Measurements from ENCODE around the gene MAP2K7.
"Not testable (repeated sequence)": the region's sequence is repeated elsewhere in the genome, so short reads cannot be mapped to it uniquely, and the experiment has no call there.

Gene MAP2K7

DNA sequence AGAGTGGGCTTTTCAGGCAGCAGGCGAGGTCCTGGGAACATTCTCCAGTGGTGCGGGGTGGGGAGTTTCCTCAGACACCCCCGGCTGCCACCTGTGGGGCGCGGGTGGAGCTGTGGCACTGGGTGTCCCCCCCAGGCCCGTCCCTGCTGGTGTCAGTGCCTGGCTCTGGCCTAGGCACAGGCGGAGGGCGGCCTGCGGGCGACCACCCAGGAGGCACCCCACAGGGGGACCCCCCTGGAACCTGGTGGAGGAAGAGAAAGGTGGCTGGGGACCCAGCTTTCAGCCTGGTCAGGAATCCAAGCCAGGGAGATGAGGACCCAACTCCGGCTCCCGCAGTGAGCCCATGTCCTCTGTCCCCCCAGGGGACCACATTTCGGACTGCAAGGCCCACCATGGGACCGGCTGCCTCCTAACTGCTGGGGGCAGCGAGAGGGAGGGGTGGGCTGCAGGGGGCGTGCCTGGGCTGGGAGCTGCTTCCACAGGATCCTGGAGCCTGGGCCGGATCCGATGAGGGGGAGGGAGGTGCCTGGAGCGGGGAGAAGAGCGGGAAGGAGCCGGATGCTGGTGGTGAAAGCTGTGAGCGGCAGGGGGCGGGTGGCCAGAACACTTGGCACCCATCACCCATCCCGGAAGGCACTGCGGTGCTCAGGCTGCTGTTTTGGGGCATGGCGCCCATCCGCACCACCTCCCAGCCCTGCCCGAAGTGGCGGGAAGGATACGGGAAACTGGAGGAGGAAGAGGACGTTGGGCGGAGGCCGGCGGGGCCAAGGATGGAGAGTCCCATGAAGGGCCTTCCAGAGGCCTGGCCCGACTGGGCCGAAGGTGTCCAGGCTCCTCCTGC is 27.8 kb downstream of the MAP2K7 start:
- DNase-seq (ENCODE audit: low read depth in 2 of 2), result no peak

DNA sequence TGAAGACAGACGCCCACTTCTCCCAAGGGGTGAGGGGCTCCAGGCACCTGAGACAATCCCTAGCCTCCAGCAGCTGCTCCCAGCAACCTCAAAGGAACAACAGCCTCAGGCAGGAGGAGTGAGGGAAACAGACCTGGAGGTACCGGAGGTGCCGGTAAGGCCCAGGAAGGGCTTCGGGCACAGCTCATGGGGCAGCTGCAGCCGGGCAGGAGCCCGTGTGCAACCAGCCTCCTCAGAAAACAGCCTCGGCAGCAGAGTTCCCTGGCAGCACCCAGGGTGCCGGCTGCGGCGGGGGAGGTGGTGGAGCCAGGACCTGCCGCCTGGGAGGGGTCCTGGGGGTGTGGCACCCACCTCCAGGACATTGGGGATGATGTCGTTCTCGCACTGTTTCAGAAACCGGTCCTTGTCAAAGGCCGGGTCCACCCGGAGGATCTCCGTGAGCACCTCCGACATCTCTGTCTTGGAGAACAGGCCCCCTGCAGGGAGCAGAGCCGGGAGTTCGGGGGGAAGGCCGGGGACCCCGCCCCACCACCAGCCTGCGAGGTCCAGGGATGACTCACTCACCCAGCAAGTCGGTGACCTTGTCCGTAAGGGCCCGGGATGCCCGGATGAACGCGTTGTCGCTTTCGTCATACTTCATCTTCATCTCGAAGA is 28.7 kb downstream of the MAP2K7 start:
- no peak for DNase-seq (ENCODE audit: low read depth in 2 of 2)

DNA sequence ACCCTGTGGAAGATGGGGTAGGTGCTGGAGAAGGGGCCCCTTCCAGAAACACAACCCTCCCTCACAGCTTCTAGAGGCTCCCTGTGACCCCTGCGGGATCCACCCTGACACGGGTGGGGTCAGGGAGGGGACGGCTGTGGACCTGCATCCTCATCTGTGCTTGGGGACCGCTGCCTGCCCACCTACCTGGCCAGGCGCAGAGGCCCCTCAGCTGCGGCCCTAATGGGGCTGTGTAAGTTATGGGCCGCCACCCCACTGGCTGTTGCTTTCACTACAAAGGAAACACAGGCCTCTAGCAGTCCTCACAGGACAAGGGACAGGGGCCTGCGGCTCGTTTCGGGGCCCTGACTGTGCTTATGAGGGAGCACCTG is 29.2 kb downstream of the MAP2K7 start:
- DNase-seq (ENCODE audit: low read depth in 2 of 2), result no peak

DNA sequence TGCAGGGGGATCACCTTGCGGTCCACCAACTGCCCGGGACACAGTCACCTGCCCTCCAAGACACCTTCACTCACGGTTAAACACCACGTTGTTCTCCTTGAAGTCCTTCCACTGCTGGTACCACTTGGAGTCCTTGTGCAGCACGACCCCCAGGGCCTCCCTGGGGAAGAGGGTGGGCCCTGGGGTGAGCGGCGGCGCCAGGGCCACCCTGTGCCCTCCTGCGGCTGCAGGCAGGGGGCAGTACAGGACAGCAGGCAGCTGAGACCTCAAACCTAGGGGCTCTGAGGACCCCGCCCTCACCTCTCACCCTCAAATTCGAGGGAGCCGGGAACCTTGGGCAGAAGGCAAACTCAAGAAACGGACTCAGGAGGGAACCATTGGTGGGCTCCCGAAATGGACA is 29.7 kb downstream of the MAP2K7 start:
- DNase-seq (ENCODE audit: low read depth in 2 of 2), result no peak

DNA sequence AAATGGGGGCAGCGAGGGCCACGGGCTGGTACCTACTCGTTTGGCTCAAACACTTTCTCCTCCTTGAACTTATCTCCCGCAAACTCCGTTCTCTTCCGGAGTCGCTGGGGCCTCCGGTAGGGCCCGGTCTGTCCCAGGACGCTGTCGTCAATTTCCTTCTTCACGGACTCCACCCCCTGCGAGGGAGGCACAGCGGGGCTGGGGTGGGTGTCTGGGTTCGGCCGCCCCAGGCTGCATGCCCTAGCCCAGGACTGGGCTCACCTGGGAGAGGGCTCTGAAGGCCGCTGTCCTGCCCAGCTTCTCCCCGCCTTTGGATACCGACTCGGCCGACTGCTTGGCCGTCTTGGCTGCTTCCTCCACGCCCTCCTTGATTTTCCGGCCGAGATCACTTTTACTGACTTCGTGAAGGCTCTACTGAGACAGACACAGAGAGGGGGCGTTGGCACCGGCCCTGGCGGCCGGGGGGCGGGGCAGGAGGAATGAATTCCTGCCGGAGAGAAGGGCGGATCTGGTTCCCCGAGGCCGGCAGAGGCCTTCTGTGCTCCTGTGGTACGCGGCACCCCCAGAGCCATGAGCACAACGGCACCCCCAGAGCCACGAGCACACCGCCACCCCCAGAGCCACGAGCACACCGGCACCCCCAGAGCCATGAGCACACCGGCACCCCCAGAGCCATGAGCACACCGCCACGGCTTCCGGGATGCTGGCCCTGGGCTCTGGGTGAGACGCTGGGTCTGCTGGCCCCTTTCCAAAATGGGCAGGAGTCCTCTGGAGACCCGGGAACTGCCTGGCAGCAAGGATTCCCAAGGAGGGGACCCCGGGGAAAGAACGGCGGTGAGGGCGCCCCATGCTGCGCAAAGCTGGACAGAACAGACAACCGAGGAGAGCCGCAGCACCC is 30.4 kb downstream of the MAP2K7 start:
- DNase-seq (ENCODE audit: low read depth in 2 of 2), result no peak

DNA sequence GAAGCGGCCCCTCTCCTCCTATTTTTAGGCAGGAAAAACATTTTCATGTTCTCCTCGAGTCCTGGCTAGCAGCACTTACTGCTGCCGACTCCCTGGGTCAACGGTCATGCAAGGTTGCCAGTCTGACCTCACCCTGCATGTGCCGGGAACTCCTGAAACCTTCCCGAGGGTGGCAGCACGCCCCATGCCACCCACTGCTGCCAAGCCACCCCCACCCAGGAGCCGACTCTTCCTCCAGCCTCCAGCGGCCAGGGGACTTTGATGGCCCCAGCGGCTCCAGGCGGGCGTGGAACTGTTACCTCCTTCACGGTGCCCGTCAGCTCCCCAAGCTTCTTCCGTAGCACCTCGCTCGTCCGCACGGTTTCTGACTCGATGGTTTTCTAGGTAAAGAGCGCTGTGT is 31.1 kb downstream of the MAP2K7 start:
- DNase-seq (ENCODE audit: low read depth in 2 of 2), result no peak

DNA sequence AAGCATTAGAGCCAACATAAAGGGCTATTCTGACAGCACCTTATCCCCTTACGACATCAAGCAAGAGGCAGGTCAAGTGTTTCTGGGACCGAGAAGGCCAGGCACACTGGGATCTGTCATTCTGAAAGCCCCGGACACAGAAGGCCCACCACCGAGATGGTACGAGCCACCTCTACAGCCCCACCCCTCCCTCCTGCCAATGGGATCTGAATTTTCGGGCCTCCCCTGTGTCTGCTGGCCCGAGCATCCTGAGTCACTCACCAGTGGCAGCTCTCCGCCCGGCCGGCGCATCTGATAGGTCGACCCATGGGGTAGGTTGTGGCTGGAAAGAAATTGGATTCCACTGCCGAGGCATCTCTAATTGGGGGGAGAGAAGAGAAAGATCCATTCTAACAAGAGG is 37.2 kb downstream of the MAP2K7 start:
- no peak for DNase-seq (ENCODE audit: low read depth in 2 of 2)

DNA sequence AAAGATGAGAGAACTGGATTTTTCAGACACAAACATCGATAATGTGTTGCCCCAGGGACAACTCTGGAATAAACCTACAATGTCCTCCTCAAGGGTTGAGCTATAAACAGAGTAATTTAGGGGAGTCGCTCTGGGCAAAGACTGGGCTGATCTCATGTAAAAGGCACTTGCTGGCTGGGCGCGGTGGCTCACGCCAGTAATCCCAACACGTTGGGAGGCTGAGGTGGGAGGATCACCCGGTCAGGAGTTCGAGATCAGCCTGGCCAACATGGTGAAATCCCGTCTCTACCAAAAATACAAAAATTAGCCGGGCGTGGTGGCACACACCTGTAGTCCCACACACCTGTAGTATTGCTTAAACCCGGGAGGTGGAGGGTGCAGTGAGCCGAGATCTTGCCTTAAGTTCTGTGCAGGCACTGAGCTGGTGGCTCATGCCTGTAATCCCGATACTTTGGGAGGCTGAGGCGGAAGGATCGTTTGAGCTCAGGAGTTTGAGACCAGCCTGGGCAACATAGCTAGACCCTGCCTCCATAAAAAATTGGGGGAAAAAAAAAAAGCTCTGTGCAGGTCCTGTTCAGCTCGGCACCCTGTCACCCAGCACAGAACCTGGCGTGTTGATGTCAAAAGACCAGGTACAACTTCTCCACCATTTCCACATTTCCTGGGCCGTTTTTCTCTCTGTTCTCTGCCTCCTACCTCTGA is 38.4 kb downstream of the MAP2K7 start:
- no peak for DNase-seq (ENCODE audit: low read depth in 2 of 2)

DNA sequence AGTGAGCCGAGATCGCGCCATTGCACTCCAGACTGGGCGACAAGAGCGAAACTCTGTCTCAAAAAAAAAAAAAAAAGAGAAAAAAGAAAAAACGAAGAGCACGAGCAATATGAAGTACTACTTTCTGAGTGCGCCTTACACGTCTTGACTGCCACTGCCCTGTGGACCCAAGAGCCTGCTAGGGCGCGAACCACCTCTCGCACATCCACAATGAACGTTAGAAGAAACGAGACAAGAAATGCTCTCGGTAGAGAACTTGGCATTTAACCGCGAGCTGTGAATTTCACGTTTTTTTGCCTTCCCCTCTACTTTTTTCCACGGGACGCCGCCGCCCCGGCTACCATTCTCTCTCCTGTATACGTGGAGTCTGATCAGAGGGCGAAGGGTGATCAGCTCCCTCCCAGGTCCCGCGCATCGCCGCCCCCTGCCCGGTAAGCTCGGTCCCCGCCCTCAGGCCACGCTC is 39.3 kb downstream of the MAP2K7 start:
- DNase-seq (ENCODE audit: low read depth in 2 of 2), result no peak

DNA sequence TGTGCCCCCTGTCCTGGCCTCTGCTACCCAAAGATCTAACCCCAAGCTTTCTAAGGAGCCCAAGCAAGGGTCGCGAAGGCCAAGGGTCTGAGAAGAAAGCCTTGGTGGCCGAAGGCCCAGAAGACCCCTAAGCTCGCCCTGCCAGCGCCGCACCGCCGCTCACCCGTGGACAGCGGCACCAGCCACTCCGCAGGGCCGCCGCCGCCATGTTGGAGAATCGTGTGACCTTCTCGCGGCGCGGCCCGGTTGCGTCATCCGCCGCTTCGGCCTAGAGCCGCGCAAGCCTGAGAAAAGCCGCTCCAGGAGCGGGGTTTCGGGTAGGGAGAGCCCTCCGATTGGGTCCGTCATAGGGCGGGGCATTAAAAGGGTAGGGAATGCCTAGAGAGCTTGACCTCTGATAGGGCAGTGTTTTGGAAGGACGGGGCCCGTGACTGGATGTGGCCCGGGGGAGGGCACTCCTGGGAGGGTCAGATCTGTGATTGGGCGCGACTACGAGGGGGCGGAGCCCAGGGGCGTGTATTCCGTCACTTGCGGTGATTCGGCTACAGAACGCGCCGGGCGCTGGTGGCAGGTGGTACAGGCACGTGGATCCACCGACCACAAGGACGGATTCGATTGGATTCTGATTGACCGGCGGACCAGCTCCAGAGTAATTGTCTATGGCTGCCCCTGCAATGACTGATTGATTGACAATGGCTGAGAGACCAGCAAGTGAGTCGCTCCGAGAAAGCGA is 39.9 kb downstream of the MAP2K7 start, which contains the start of gene TIMM44:
TSS of gene TIMM44 (minus strand) at position 223 of the 733 bp plus-strand sequence. CDS start at position 208, 15 bp downstream.
- peak; percentile 99 for DNase-seq (ENCODE audit: low read depth in 2 of 2)

DNA sequence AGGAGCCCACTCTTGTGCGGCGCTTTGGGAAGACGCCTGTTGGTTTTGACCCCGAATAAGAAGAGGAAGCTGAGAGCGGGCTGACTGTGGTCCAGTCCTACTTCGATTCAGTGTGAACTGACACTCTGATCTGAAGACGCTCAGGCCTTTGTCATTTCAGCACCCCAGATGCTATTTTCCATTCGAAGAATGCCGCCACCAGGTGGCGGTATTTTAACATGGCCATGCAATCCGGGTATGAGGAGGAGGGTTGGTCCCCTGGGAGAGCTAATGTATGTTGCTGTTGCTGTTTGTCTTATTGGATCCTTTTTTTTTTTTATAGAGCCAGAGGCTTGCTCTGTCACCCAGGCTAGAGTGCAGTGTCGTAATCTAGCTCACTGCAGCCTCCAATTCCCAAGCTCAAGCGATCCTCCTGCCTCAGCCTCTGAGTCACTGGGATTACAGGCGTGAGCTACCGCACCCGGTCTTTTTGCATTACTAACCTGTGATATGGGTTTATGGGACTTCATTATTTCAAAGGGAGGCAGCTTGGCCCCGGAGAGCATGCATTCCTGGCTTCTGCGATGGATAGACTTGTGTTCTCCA is 40.6 kb downstream of the MAP2K7 start:
- DNase-seq (ENCODE audit: low read depth in 2 of 2), result peak; percentile 81 to 84

DNA sequence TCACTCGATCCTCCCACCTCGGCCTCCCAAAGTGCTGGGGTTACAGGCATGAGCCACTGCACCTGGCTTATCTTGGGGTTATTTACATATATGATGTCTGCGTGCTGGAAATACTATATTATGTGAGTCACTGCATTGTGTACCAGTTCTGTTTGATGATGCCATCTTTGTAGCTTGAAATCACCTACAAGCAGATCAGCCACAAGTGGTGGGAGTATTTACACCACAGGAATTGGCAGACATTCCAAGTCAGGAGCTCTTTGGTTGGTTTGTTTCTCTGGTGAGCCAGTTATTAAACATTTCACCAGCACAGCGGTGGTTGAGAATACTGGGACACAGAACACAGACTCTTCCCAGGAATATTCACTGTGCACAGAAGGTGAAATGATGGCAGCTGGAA is 44.3 kb downstream of the MAP2K7 start:
- no peak for DNase-seq (ENCODE audit: low read depth in 2 of 2)

DNA sequence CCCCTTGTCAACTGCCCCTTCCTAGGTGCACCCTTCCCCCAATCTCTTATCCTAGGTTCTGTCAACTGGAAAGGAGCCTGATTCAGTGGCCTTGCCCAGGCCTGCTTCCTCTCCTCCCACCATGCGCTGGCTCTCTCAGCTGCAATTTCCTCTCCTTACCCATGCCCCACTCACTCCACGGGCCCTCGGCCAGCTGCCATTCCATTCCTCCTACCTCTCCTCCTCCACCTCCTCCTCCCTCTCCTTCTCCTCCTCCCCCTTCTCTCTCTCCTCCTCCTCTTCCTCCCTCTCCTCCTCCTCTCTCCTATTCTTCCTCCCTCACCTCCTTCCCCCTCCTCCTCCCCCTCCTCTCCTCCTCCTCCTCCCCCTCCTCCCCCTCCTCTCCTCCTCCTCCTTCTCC is 49.4 kb downstream of the MAP2K7 start:
- DNase-seq (ENCODE audit: low read depth in 2 of 2), result no peak

DNA sequence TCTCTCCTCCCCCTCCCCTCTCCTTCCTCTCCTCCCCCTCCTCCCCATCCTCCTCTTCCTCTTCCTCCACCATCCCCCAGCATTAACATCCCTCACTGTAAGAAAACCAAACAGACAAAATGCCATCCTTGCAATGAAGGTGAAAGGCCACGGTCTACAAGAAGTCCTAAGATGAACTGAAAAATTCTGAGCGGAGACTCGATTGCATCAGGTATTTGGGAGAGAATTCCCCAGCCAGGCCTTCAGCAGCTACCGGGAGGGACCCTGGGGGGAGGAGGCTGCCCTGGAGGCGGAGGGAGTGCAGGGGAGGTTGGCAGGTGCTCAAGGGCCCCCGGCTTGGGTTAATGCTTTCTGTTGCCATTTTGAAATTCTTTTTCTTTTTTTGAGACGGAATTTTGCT is 49.9 kb downstream of the MAP2K7 start:
- DNase-seq (ENCODE audit: low read depth in 2 of 2), result no peak

DNA sequence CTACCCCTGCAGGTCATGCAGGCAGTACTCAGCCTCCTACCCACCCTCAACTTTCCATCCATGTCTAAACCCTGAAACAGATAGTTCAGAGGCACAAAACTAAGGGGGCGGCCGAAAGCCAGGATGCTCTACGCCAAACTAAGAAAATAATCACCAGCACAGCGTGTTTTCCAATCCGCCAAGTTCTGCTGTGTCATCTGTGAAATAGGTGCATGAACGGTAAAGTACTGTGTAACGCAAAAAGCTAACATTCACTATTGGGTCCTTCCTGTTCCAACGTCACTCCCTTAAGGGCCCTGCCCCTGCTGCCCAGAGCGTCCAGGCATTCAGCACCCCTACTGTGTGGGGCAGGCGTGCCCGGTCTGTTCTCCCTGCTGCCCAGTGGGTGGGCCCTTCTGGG is 52.0 kb downstream of the MAP2K7 start:
- DNase-seq (ENCODE audit: low read depth in 2 of 2), result no peak

DNA sequence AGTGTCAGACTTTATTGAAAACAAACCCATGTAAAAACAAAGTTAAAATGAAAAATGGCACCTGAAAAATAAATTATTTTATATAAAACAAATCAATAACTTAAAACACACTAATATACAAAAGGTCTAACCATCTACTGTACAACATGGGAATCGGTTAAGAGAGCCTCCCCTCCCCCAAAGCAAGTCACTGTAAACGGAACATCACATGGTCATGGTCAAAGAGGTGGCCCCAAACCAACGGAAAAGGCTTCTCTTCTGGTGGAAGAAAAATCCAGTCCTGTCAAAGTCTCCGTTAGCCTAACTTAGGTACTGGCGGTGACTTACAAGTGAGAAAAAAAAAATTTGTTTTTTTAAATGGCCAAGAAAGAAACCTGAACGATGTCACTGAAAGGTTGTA is 55.5 kb downstream of the MAP2K7 start:
- no peak for DNase-seq (ENCODE audit: low read depth in 2 of 2)

DNA sequence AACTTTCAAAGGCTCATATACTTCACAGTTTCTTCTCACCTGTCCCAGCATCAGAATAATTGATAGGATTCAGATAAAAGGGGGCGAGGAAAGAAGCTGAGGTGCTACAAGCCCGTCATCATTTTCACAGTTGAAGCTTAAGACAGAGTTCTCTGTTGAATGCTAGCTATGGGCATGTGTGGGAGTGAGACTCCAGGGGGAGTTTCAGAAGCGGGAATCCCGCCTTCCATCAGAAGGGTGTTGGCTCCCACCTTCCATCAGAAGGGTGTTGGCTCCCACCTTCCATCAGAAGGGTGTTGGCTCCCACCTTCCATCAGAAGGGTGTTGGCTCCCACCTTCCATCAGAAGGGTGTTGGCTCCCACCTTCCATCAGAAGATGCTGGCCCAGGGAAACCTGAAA is 57.4 kb downstream of the MAP2K7 start:
- DNase-seq (ENCODE audit: low read depth in 2 of 2), result not testable (repeated sequence)

DNA sequence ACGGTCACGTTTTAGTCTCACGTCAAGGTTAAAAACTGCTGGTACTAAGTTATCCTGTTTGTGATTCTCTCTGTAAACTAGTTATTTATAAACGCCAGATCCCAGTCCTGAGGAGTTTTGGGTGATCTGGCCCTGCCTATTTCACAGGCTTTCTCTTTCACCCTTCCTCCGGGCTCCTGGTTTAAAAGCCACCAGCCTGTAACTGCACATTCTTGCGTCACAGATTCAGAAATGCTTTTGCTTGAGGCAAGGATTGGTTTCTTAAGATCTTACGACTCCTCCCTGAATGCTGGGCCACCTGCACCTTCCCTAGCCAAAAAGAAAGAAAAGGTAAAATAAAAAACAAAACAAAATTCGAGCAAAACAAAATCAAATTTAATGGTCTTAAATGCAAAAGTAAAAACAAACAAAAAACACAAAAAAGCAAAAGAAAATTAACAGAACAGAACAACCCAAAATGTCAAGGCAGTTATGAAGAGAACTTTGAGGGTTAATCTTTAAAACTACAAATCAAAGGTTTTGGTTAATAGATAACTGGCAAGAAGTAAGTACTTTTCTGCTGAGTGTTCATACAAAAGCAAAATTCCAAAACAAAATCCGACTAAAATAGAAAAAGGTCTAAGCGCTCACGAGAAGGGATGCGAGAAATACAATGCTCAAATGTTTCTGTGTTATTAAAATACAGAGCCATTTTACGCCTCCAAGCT is 58.4 kb downstream of the MAP2K7 start:
- DNase-seq (ENCODE audit: low read depth in 2 of 2), result no peak

DNA sequence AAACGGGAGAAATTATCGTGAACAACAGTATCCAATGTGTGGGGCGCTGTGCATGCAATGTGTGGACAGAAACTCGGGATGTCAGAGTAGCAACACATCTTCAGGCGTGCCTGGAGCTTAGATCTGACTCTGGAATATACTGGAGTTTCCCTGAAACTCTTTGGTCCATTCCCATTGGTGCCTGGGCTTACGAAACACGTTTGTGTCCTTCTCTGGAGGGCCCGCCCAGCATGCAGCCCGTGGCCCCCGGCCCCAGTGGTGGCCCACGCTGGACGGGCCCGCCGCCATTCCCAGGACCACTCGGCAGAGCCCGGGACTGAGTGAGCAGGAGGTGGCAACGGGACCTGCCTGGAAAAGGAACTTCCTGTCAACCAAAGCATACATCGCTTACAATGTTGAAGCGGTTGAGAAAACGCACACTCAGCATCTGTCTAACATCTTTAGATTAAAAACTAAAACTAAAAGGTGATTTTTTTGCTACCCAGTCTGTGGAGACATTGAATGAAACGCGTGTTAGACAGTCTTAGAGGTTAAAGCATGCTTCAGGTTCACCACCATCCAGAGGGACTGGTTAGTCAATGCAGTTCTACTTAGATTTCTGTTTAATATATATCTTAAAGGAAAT is 59.1 kb downstream of the MAP2K7 start:
- DNase-seq (ENCODE audit: low read depth in 2 of 2), result no peak
